Body of pancreas (tissue), 4 donors: ENCODE results near the gene SPDL1. TPM values are rescaled to one million over a fixed set of nuclear protein-coding genes. Genes with fewer than 3 reads are reported as not detected.

Source experiments
- ATAC-seq: fragments of 150-250 bp; one replicate; pipeline ENCODE4 v1.9.1; 2016
- DNase-seq, 4 donors: peaks; one replicate each; pipeline ENCODE4 v3.0.0-alpha.2; 2019
- H3K27ac ChIP-seq, 4 donors: fragments of 200-600 bp; sonication (generic); 1 replicate in 3 of 4; 2 replicates in 1 of 4; pipeline versions ENCODE4 v1.5.1 to v1.6.1; 2016 to 2019; ENCODE audit warnings: mild to moderate bottlenecking in 1 of 4, mixed read lengths in 1 of 4, moderate library complexity in 1 of 4
- H3K27me3 ChIP-seq, 2 donors: fragments of 200-600 bp; sonication (generic); one replicate each; pipeline ENCODE4 v1.6.0; 2016; ENCODE audit warnings: mild to moderate bottlenecking in 1 of 2
- H3K36me3 ChIP-seq, 2 donors: fragments of 200-600 bp; sonication (generic); replicated peaks in 1 of 2; 2 replicates each; pipeline ENCODE4 v1.5.1; 2016; ENCODE audit warnings: low read depth in 2 of 2; ENCODE audit not compliant: insufficient read depth in 1 of 2
- H3K4me1 ChIP-seq: fragments of 200-600 bp; sonication (generic); one replicate; pipeline ENCODE4 v1.6.0; 2016
- H3K4me3 ChIP-seq, 2 donors: fragments of 200-600 bp; sonication (generic); 1 replicate in 1 of 2; 2 replicates in 1 of 2; pipeline ENCODE4 v1.5.1; 2016 to 2019
- H3K9me3 ChIP-seq, 3 donors: fragments of 200-600 bp; sonication (generic); 1 replicate in 2 of 3; 2 replicates in 1 of 3; pipeline ENCODE4 v1.5.1; 2016
- POLR2A ChIP-seq, 3 donors: fragments of 450-650 bp; IDR thresholded peaks; one replicate each; pipeline ENCODE4 v1.6.1; 2016; ENCODE audit warnings: antibody characterized with exemption in 3 of 3, mild to moderate bottlenecking in 2 of 3
- WGBS, 2 donors: methylation state at CpG; one replicate each; pipeline ENCODE4 v1.1.5; 2017; 5-methylcytosine and 5-hydroxymethylcytosine counted together
- intact Hi-C: fragments of 100-400 bp; cut with DNase I; formaldehyde crosslinking; loops from one replicate; pipeline ENCODE4 v1.15.1; 2023
- total RNA-seq, 2 donors: library from RNA; depleted of rRNA; stranded (reverse); fragments of >200 nt; gene quantifications; one replicate each; pipeline ENCODE4 v1.1.0, GENCODE V29; 2016
- TF ChIP-seq, protein P1 (sequence below), 7 experiments: fragments of 450-650 bp in 4 of 7; fragments of 200-600 bp in 3 of 7; sonication (generic) in 3 of 7; IDR thresholded peaks; one replicate each; pipeline ENCODE4 v1.5.1; 2016 to 2019; ENCODE audit warnings: antibody characterized with exemption in 7 of 7

SPDL1 gene
- total RNA-seq, 2 donors from 2014 or later, result 3.6 to 12.9 TPM

DNA sequence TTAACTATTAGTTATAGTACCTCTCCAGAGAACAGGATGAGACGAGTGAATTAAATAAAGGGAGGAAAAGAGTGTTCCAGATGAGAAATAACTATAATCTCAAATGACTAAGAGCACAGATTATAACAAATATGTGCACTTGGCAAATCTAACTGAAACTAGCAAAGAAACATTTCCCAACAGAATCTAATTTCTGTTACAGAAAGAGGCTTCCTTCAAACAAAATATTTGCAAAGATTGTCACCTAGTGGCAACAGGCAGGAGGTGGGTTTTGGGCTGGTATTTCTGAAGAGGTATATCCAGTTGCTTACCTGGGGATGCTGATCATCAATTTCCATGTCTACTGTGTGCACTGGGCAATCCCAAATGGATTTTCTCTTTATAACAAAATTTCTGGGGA lies 5.6 kb upstream of the SPDL1 start:
- no peaks in the 10 kb centered on the region for H3K27me3 ChIP-seq
- ATAC-seq (no peak), DNase-seq (no peak)
- peaks cover 11% of the 10 kb centered on the region for H3K4me1 ChIP-seq
- H3K9me3 ChIP-seq, result no peaks in the 10 kb centered on the region
- intact Hi-C loops, result no loop called here
- 29 to 32% methylated on average over 1 of the region's 1 CpG for WGBS, 2 donors
- H3K36me3 ChIP-seq, result no peaks in the 10 kb centered on the region
- TF ChIP-seq, protein P1, sequence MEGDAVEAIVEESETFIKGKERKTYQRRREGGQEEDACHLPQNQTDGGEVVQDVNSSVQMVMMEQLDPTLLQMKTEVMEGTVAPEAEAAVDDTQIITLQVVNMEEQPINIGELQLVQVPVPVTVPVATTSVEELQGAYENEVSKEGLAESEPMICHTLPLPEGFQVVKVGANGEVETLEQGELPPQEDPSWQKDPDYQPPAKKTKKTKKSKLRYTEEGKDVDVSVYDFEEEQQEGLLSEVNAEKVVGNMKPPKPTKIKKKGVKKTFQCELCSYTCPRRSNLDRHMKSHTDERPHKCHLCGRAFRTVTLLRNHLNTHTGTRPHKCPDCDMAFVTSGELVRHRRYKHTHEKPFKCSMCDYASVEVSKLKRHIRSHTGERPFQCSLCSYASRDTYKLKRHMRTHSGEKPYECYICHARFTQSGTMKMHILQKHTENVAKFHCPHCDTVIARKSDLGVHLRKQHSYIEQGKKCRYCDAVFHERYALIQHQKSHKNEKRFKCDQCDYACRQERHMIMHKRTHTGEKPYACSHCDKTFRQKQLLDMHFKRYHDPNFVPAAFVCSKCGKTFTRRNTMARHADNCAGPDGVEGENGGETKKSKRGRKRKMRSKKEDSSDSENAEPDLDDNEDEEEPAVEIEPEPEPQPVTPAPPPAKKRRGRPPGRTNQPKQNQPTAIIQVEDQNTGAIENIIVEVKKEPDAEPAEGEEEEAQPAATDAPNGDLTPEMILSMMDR (IDR thresholded peaks at IDR 0.05), result no peak
- no peak for TF ChIP-seq POLR2A (IDR thresholded peaks at IDR 0.05)
- H3K4me3 ChIP-seq, result no peak overlapping the region
- no peak overlapping the region for H3K27ac ChIP-seq

GRCh38 chr5:169580964-169581363 lies 2.6 kb upstream of the SPDL1 start:
- DNase-seq, result no peak
- Histone ChIP-seq H3K27me3 (no peaks in the 10 kb centered on the region), H3K4me1 (peaks cover 5% of the 10 kb centered on the region), H3K36me3 (no peaks in the 10 kb centered on the region), H3K9me3 (no peaks in the 10 kb centered on the region), H3K27ac (no peak overlapping the region), H3K4me3 (no peak overlapping the region)
- WGBS, 2 donors, result 55 to 65% methylated on average over 5 of the region's 5 CpGs
- intact Hi-C loops, result loop anchor here (10.0 kb wide), 1 partner anchor 596 kb away; no protein-coding TSS in a partner anchor
- TF ChIP-seq, protein P1 (IDR thresholded peaks at IDR 0.05), result no peak
- TF ChIP-seq POLR2A (IDR thresholded peaks at IDR 0.05), result no peak
- ATAC-seq, result no peak

GRCh38 chr5:169581580-169582227 lies 1.9 kb upstream of the SPDL1 start:
- intact Hi-C loops, result loop anchor here (10.0 kb wide), 1 partner anchor 597 kb away; no protein-coding TSS in a partner anchor
- Histone ChIP-seq H3K4me3 (no peak overlapping the region), H3K4me1 (peaks cover 5% of the 10 kb centered on the region), H3K27ac (no peak overlapping the region), H3K27me3 (no peaks in the 10 kb centered on the region), H3K36me3 (no peaks in the 10 kb centered on the region), H3K9me3 (no peaks in the 10 kb centered on the region)
- peak; percentile 58 to 72 (median 65) for DNase-seq
- WGBS, 2 donors, result 12 to 14% methylated on average over 6 of the region's 6 CpGs
- peak; percentile 33 for ATAC-seq
- TF ChIP-seq, protein P1 (IDR thresholded peaks at IDR 0.05), result peak; percentile 38 to 78 (median 70)
- TF ChIP-seq POLR2A (IDR thresholded peaks at IDR 0.05), result no peak

DNA sequence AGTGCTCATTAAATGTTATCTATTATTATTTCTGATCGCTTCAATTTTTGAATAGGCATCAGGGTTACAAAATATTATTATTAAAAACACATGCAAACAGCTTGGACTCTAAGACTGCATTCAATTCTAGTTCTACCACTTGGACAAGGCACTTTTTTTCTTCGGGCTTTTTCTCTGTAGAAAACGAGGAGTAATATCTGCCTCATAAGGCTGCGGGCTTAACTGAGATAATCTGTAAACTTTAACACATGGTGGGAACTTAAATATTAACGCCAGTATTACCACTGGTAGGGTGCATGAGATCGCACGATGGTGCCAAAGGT lies 511 bp upstream of the SPDL1 start:
- Histone ChIP-seq H3K27me3 (no peaks in the 10 kb centered on the region), H3K4me1 (peaks cover 5% of the 10 kb centered on the region), H3K4me3 (peak overlapping the region in 1 of 2 donors; percentile 7), H3K27ac (peak overlapping the region in 2 of 4 donors; percentile 57 to 75), H3K36me3 (no peaks in the 10 kb centered on the region), H3K9me3 (no peaks in the 10 kb centered on the region)
- intact Hi-C loops, result loop anchor here (10.0 kb wide), 1 partner anchor 598 kb away; no protein-coding TSS in a partner anchor
- DNase-seq (no peak), ATAC-seq (no peak)
- 1 to 2% methylated on average over 7 of the region's 7 CpGs for WGBS, 2 donors
- TF ChIP-seq, protein P1 (IDR thresholded peaks at IDR 0.05), result no peak
- no peak for TF ChIP-seq POLR2A (IDR thresholded peaks at IDR 0.05)

GRCh38 chr5:169584998-169585451 lies 1.5 kb downstream of the SPDL1 start:
- peaks cover 5% of the 10 kb centered on the region for H3K4me1 ChIP-seq
- no peak overlapping the region for H3K27ac ChIP-seq
- H3K4me3 ChIP-seq, result no peak overlapping the region
- no peaks in the 10 kb centered on the region for H3K9me3 ChIP-seq
- ATAC-seq (no peak), DNase-seq (no peak)
- no peak for TF ChIP-seq POLR2A (IDR thresholded peaks at IDR 0.05)
- TF ChIP-seq, protein P1 (IDR thresholded peaks at IDR 0.05), result no peak
- H3K36me3 ChIP-seq, result no peaks in the 10 kb centered on the region
- intact Hi-C loops, result loop anchor here (10.0 kb wide), 1 partner anchor 600 kb away; no protein-coding TSS in a partner anchor
- H3K27me3 ChIP-seq, result no peaks in the 10 kb centered on the region
- WGBS, 2 donors, result 55 to 77% methylated on average over 5 of the region's 5 CpGs
